ENCODE results near the gene DPH2.

DPH2 gene

GRCh38 chr1:44019466-44019948 is 49.7 kb downstream of the DPH2 start:
- H3K27ac ChIP-seq (ENCODE audit: low read depth, low read length): no peak overlapping the region
- H3F3A ChIP-seq (ENCODE audit: control insufficient read depth, insufficient read depth): no peaks in the 10 kb centered on the region
- H3K9me3 ChIP-seq (ENCODE audit: control insufficient read depth, insufficient read depth, low read length): no peaks in the 10 kb centered on the region
- no peaks in the 10 kb centered on the region for H3K36me3 ChIP-seq (ENCODE audit: control insufficient read depth, low read length)
- H3K4me3 ChIP-seq (ENCODE audit: low read length): no peak overlapping the region
- H3K79me2 ChIP-seq (ENCODE audit: control insufficient read depth, low read length): no peaks in the 10 kb centered on the region
- TF ChIP-seq EZH2phosphoT487 (IDR thresholded peaks at IDR 0.05; ENCODE audit: borderline replicate concordance, low read length) (no peak), CTCF (IDR thresholded peaks at IDR 0.05; ENCODE audit: low read depth, low read length, poor library complexity, severe bottlenecking) (no peak)
- H3K27me3 ChIP-seq (ENCODE audit: control insufficient read depth, low read length): no peaks in the 10 kb centered on the region
- H3K4me1 ChIP-seq (ENCODE audit: control insufficient read depth, low read length): no peaks in the 10 kb centered on the region
- no peak overlapping the region for H3K4me2 ChIP-seq (ENCODE audit: low read length)
- H3K9me2 ChIP-seq (replicated peaks; ENCODE audit: control insufficient read depth, low read length): no peaks in the 10 kb centered on the region
- H4K20me1 ChIP-seq (ENCODE audit: control insufficient read depth, insufficient read depth, low read depth, low read length): no peaks in the 10 kb centered on the region

DNA sequence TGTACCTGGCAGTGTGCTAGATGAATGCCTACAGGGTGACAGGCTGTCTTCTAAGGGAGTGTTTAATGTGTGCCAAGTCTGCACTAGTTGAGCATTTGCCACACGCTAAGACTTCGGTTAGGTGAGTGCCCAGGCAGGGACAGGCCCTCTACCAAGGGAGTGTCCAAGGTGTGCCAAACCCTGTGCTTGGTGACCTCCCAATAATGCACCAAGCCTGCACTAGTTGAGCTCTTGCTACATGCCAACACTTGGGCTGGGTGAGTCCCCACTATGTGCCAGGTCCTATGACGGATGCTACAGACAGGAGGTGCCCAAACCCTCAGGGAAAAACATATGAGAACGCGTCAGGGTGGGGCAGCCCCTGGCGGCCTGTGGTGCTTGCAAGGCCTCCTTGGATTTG is 50.7 kb downstream of the DPH2 start:
- Histone ChIP-seq H3K79me2 (ENCODE audit: control insufficient read depth, low read length) (no peaks in the 10 kb centered on the region), H3K36me3 (ENCODE audit: control insufficient read depth, low read length) (no peaks in the 10 kb centered on the region), H3K27ac (ENCODE audit: low read depth, low read length) (no peak overlapping the region), H3K9me2 (replicated peaks; ENCODE audit: control insufficient read depth, low read length) (no peaks in the 10 kb centered on the region), H4K20me1 (ENCODE audit: control insufficient read depth, insufficient read depth, low read depth, low read length) (no peaks in the 10 kb centered on the region), H3K4me2 (ENCODE audit: low read length) (no peak overlapping the region), H3K27me3 (ENCODE audit: control insufficient read depth, low read length) (no peaks in the 10 kb centered on the region), H3K4me1 (ENCODE audit: control insufficient read depth, low read length) (no peaks in the 10 kb centered on the region; the same call in 1 of the 2 replicates), H3K9me3 (ENCODE audit: control insufficient read depth, insufficient read depth, low read length) (no peaks in the 10 kb centered on the region), H3F3A (ENCODE audit: control insufficient read depth, insufficient read depth) (no peaks in the 10 kb centered on the region), H3K4me3 (ENCODE audit: low read length) (no peak overlapping the region)
- TF ChIP-seq EZH2phosphoT487 (IDR thresholded peaks at IDR 0.05; ENCODE audit: borderline replicate concordance, low read length) (no peak), CTCF (IDR thresholded peaks at IDR 0.05; ENCODE audit: low read depth, low read length, poor library complexity, severe bottlenecking) (no peak)

DNA sequence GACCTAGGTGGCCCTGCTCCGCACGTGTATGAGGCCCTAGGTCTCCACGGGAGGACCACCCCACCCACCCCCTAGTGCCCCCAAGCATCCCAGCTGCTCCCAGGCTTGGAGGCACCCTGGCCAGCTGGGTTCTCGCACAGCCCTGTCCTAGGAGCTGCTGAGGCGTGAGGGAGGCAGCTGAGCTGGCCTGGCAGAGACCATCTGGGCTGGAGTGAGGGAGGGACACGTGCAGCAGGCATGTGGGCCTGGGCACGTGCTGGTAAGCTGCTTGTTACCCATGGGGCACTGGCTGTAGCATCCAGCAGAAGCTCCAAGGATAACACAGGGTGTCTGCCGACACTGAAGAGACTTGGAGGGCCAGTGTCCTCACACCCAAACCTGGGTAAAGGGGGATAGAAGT is 51.3 kb downstream of the DPH2 start:
- TF ChIP-seq CTCF (IDR thresholded peaks at IDR 0.05; ENCODE audit: low read depth, low read length, poor library complexity, severe bottlenecking) (no peak), EZH2phosphoT487 (IDR thresholded peaks at IDR 0.05; ENCODE audit: borderline replicate concordance, low read length) (no peak)
- no peaks in the 10 kb centered on the region for H4K20me1 ChIP-seq (ENCODE audit: control insufficient read depth, insufficient read depth, low read depth, low read length)
- H3K36me3 ChIP-seq (ENCODE audit: control insufficient read depth, low read length): no peaks in the 10 kb centered on the region
- H3K4me3 ChIP-seq (ENCODE audit: low read length): no peak overlapping the region
- no peak overlapping the region for H3K27ac ChIP-seq (ENCODE audit: low read depth, low read length)
- H3K79me2 ChIP-seq (ENCODE audit: control insufficient read depth, low read length): no peaks in the 10 kb centered on the region
- H3K27me3 ChIP-seq (ENCODE audit: control insufficient read depth, low read length): no peaks in the 10 kb centered on the region
- H3K9me2 ChIP-seq (replicated peaks; ENCODE audit: control insufficient read depth, low read length): no peaks in the 10 kb centered on the region
- no peaks in the 10 kb centered on the region for H3K9me3 ChIP-seq (ENCODE audit: control insufficient read depth, insufficient read depth, low read length)
- H3F3A ChIP-seq (ENCODE audit: control insufficient read depth, insufficient read depth): no peaks in the 10 kb centered on the region
- H3K4me2 ChIP-seq (ENCODE audit: low read length): no peak overlapping the region
- peaks cover 7% of the 10 kb centered on the region for H3K4me1 ChIP-seq (ENCODE audit: control insufficient read depth, low read length)
